Measurements from ENCODE around the gene RAPGEF6. TPM values are rescaled to one million over a fixed set of nuclear protein-coding genes. Genes with fewer than 3 reads are reported as not detected.
"Not testable (repeated sequence)": the region's sequence is repeated elsewhere in the genome, so short reads cannot be mapped to it uniquely, and the experiment has no call there.

Gene RAPGEF6
- total and polyA plus RNA-seq, 4 donors = 19.3 to 95.2 (median 33.5) TPM

DNA sequence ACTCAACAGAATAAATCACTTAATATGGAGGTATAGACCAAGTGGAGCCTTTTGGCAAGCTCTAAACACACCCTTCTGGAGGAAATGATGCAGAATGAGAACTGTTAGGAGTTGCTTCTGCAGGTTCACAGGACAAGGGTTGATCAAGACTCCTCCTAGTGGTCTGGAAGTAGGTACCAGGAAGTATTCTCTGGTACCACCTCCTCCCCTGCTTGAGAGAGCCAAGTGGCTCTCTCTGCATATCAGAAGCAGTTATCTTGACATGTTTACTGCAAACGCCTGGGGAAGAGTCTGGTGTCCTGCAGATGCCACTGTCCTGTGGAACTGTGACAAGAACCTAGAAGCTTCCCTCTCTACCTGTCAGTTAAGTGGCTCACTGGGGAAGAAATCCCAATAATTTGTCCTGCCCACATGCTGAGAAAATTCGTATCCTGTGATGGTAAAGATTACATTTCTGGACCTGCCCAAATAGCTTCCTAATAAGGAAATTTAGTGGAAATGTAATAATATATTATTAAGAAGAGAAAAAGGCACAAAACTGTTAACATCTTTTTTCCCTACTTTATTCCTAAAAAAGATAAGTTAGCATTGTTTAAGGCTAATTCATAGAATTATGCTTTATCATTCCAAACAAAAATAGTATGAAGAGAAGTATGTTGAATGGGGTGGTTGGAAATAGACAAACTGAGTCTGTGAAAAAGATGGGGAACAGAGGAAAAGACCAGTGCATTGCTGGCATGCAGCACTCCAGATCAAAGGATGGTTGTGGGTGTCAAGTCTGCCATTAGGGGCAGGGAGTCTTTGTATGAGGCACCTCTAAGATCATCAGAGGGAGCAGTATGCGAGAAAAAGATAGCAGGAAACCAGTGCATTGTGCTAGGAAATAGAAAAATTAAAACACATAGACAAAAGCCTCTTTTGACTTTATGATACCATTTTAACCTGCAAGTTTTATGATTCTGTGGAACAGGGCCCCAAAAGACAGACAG, 252.3 kb downstream of the RAPGEF6 start:
- Histone ChIP-seq H3K4me3 (ENCODE audit: low read depth, low read length) (no peak overlapping the region), H3K36me3 (ENCODE audit: control insufficient read depth, insufficient read depth, low read length) (no peaks in the 10 kb centered on the region), H3K27me3 (ENCODE audit: control insufficient read depth, insufficient read depth, low read length) (no peaks in the 10 kb centered on the region), H3K4me1 (ENCODE audit: control insufficient read depth, insufficient read depth, low read length) (no peaks in the 10 kb centered on the region), H3K9me3 (ENCODE audit: control insufficient read depth, insufficient read depth, low read length) (no peaks in the 10 kb centered on the region), H3K27ac (ENCODE audit: low read depth, low read length) (no peak overlapping the region)
- WGBS (ENCODE audit: insufficient coverage) = 17% methylated on average over 1 of the region's 3 CpGs
- DNase-seq (ENCODE audit: low read depth in 4 of 6, low spot score in 6 of 6) = peak in 2 of 6 donors; percentile 17 to 46

DNA sequence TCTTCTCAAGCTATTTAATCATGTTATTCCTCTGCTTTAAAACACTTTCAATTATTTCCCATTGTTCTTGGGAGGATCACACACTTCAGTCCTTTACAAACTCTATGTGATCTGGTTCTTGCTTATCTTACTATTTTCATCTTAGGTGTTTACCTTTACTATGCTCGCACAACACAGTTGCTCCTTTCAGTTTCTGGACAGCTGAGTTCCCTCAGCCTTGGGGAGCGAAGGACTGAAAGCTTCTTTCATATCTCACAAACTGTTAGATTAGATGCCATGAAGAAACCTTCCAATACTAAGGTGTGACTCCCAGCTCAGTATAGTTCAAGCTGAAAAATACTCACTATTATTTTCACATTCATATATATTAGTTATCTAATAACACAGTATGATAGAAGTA, 253.3 kb downstream of the RAPGEF6 start:
- Histone ChIP-seq H3K4me1 (ENCODE audit: control insufficient read depth, insufficient read depth, low read length) (peaks cover 3% of the 10 kb centered on the region), H3K27ac (ENCODE audit: low read depth, low read length) (no peak overlapping the region), H3K27me3 (ENCODE audit: control insufficient read depth, insufficient read depth, low read length) (no peaks in the 10 kb centered on the region), H3K9me3 (ENCODE audit: control insufficient read depth, insufficient read depth, low read length) (no peaks in the 10 kb centered on the region), H3K36me3 (ENCODE audit: control insufficient read depth, insufficient read depth, low read length) (no peaks in the 10 kb centered on the region), H3K4me3 (ENCODE audit: low read depth, low read length) (no peak overlapping the region)
- no CpG with 5 or more reads among the region's 2 CpGs for WGBS (ENCODE audit: insufficient coverage)
- no peak for DNase-seq (ENCODE audit: low read depth in 4 of 6, low spot score in 6 of 6)

GRCh38 chr5:131381021-131381420, 254.0 kb downstream of the RAPGEF6 start:
- peaks cover 3% of the 10 kb centered on the region for H3K4me1 ChIP-seq (ENCODE audit: control insufficient read depth, insufficient read depth, low read length)
- no CpG with 5 or more reads among the region's 4 CpGs for WGBS (ENCODE audit: insufficient coverage)
- H3K27ac ChIP-seq (ENCODE audit: low read depth, low read length) = no peak overlapping the region

GRCh38 chr5:131380238-131380637, 254.8 kb downstream of the RAPGEF6 start:
- not testable (repeated sequence) for H3K27ac ChIP-seq (ENCODE audit: low read depth, low read length); H3K4me1 ChIP-seq (ENCODE audit: control insufficient read depth, insufficient read depth, low read length); H3K27me3 ChIP-seq (ENCODE audit: control insufficient read depth, insufficient read depth, low read length); H3K9me3 ChIP-seq (ENCODE audit: control insufficient read depth, insufficient read depth, low read length); DNase-seq (ENCODE audit: low read depth in 4 of 6, low spot score in 6 of 6); H3K36me3 ChIP-seq (ENCODE audit: control insufficient read depth, insufficient read depth, low read length); H3K4me3 ChIP-seq (ENCODE audit: low read depth, low read length)
- WGBS (ENCODE audit: insufficient coverage) = 88% methylated on average over 1 of the region's 2 CpGs

More at GRCh38 chr5:131381021-131381420, 254.0 kb downstream of the RAPGEF6 start:
- no peaks in the 10 kb centered on the region for H3K27me3 ChIP-seq (ENCODE audit: control insufficient read depth, insufficient read depth, low read length)
- H3K36me3 ChIP-seq (ENCODE audit: control insufficient read depth, insufficient read depth, low read length) = no peaks in the 10 kb centered on the region
- H3K4me3 ChIP-seq (ENCODE audit: low read depth, low read length) = no peak overlapping the region
- no peaks in the 10 kb centered on the region for H3K9me3 ChIP-seq (ENCODE audit: control insufficient read depth, insufficient read depth, low read length)
- no peak for DNase-seq (ENCODE audit: low read depth in 4 of 6, low spot score in 6 of 6)

DNA sequence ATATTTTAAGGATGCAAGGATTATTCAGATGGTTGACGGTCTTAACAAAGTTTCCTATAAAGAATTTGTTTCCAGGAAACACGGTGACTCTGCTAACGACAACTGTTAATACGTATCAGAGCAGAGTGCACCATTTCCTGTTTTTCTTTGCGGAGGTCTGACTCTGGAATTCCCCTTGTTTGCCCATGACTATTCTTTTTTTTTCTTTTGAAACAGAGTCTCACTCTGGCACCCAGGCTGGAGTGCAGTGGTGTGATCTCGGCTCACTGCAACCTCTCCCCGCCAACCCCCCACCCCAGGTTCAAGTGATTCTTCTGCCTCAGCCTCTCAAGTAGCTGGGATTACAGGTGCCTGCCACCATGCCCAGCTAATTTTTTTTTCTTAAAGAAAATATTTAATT, 255.3 kb downstream of the RAPGEF6 start:
- H3K27me3 ChIP-seq (ENCODE audit: control insufficient read depth, insufficient read depth, low read length) = no peaks in the 10 kb centered on the region
- H3K27ac ChIP-seq (ENCODE audit: low read depth, low read length) = no peak overlapping the region
- H3K4me3 ChIP-seq (ENCODE audit: low read depth, low read length) = no peak overlapping the region
- no peaks in the 10 kb centered on the region for H3K9me3 ChIP-seq (ENCODE audit: control insufficient read depth, insufficient read depth, low read length)
- no peaks in the 10 kb centered on the region for H3K36me3 ChIP-seq (ENCODE audit: control insufficient read depth, insufficient read depth, low read length)
- peak in 1 of 6 donors; percentile 13 for DNase-seq (ENCODE audit: low read depth in 4 of 6, low spot score in 6 of 6)
- 67% methylated on average over 6 of the region's 7 CpGs for WGBS (ENCODE audit: insufficient coverage)
- peaks cover 3% of the 10 kb centered on the region for H3K4me1 ChIP-seq (ENCODE audit: control insufficient read depth, insufficient read depth, low read length)

DNA sequence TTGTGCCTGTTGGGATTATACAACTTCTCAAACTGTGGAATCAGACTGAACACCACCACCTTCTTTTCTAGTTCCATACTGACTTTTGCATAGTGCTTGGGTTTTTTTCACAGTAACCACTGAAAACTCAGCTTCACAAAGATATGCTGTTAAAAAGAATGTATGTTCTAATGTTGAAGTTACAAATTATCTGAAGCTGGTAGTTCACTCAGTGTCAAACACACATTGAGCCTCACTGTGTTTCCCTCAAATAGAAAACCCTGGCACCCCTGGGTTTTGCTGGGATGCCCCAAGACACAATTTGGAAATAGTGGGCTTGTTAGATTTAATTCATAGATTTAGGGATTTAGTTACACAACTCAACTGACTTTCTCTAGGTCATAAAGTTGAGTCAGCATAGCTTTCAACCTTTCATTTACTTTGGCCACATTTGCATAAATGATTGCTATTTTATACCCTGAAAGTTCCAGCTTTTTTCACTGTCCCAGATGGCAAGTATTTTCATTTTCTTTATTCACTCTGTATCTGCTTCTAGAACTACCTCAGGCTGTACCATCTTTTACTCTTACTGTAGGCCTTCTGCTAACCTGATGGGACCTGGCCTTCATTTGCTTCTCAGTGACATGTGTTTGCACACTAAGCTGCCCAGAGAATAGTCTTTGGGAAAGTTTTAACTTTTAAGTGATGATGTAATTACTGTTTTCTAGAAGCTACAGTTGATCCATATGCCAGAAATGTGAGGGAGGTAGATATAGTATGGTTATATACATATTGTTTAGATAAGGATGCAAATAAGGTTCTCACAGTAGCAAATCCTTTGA, 256.1 kb downstream of the RAPGEF6 start:
- H3K36me3 ChIP-seq (ENCODE audit: control insufficient read depth, insufficient read depth, low read length) = no peaks in the 10 kb centered on the region

GRCh38 chr5:131377785-131378325, 257.2 kb downstream of the RAPGEF6 start:
- no peaks in the 10 kb centered on the region for H3K36me3 ChIP-seq (ENCODE audit: control insufficient read depth, insufficient read depth, low read length)
- H3K27ac ChIP-seq (ENCODE audit: low read depth, low read length) = no peak overlapping the region
- H3K4me3 ChIP-seq (ENCODE audit: low read depth, low read length) = no peak overlapping the region
- peak in 1 of 6 donors; percentile 6 for DNase-seq (ENCODE audit: low read depth in 4 of 6, low spot score in 6 of 6)
- peaks cover 3% of the 10 kb centered on the region for H3K4me1 ChIP-seq (ENCODE audit: control insufficient read depth, insufficient read depth, low read length)
- no peaks in the 10 kb centered on the region for H3K27me3 ChIP-seq (ENCODE audit: control insufficient read depth, insufficient read depth, low read length)
- no CpG with 5 or more reads among the region's 2 CpGs for WGBS (ENCODE audit: insufficient coverage)
- H3K9me3 ChIP-seq (ENCODE audit: control insufficient read depth, insufficient read depth, low read length) = no peaks in the 10 kb centered on the region

More for the DNA sequence above, 256.1 kb downstream of the RAPGEF6 start:
- DNase-seq (ENCODE audit: low read depth in 4 of 6, low spot score in 6 of 6) = no peak
- Histone ChIP-seq H3K27me3 (ENCODE audit: control insufficient read depth, insufficient read depth, low read length) (no peaks in the 10 kb centered on the region), H3K9me3 (ENCODE audit: control insufficient read depth, insufficient read depth, low read length) (no peaks in the 10 kb centered on the region), H3K4me3 (ENCODE audit: low read depth, low read length) (no peak overlapping the region), H3K27ac (ENCODE audit: low read depth, low read length) (peak overlapping the region; percentile 8), H3K4me1 (ENCODE audit: control insufficient read depth, insufficient read depth, low read length) (peaks cover 3% of the 10 kb centered on the region)

GRCh38 chr5:131377346-131377745, 257.7 kb downstream of the RAPGEF6 start:
- Histone ChIP-seq H3K27me3 (ENCODE audit: control insufficient read depth, insufficient read depth, low read length) (no peaks in the 10 kb centered on the region), H3K4me3 (ENCODE audit: low read depth, low read length) (no peak overlapping the region), H3K4me1 (ENCODE audit: control insufficient read depth, insufficient read depth, low read length) (peaks cover 3% of the 10 kb centered on the region), H3K9me3 (ENCODE audit: control insufficient read depth, insufficient read depth, low read length) (no peaks in the 10 kb centered on the region), H3K36me3 (ENCODE audit: control insufficient read depth, insufficient read depth, low read length) (no peaks in the 10 kb centered on the region), H3K27ac (ENCODE audit: low read depth, low read length) (no peak overlapping the region)
- 81% methylated on average over 6 of the region's 6 CpGs for WGBS (ENCODE audit: insufficient coverage)
- DNase-seq (ENCODE audit: low read depth in 4 of 6, low spot score in 6 of 6) = no peak

DNA sequence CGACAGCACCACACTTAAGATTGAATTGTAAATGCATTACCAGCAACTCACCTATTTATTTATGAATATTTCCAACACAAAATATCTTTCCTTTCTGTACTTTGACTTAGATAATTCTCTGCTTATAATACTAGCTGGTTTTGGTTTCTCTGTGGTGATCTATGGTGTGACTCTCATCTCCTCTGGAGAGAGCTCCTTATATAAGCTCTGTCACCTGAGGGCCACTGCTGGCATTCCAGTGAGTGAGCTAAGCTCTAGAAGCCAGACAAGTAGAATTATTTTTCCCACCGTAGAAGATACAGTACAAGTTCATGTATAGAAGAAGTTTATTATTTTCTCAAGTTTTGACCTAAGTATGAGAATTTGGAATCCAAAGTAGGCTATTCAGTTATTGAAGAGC, 259.7 kb downstream of the RAPGEF6 start:
- Histone ChIP-seq H3K27me3 (ENCODE audit: control insufficient read depth, insufficient read depth, low read length) (no peaks in the 10 kb centered on the region), H3K36me3 (ENCODE audit: control insufficient read depth, insufficient read depth, low read length) (no peaks in the 10 kb centered on the region), H3K9me3 (ENCODE audit: control insufficient read depth, insufficient read depth, low read length) (no peaks in the 10 kb centered on the region), H3K27ac (ENCODE audit: low read depth, low read length) (no peak overlapping the region), H3K4me1 (ENCODE audit: control insufficient read depth, insufficient read depth, low read length) (peaks cover 3% of the 10 kb centered on the region), H3K4me3 (ENCODE audit: low read depth, low read length) (no peak overlapping the region)
- no peak for DNase-seq (ENCODE audit: low read depth in 4 of 6, low spot score in 6 of 6)
- no CpG with 5 or more reads among the region's 2 CpGs for WGBS (ENCODE audit: insufficient coverage)

All from spinal cord (tissue), 10 donors.